Measurements from ENCODE around the gene CAMKK2.
"Not testable (repeated sequence)": the region's sequence is repeated elsewhere in the genome, so short reads cannot be mapped to it uniquely, and the experiment has no call there.

DNA sequence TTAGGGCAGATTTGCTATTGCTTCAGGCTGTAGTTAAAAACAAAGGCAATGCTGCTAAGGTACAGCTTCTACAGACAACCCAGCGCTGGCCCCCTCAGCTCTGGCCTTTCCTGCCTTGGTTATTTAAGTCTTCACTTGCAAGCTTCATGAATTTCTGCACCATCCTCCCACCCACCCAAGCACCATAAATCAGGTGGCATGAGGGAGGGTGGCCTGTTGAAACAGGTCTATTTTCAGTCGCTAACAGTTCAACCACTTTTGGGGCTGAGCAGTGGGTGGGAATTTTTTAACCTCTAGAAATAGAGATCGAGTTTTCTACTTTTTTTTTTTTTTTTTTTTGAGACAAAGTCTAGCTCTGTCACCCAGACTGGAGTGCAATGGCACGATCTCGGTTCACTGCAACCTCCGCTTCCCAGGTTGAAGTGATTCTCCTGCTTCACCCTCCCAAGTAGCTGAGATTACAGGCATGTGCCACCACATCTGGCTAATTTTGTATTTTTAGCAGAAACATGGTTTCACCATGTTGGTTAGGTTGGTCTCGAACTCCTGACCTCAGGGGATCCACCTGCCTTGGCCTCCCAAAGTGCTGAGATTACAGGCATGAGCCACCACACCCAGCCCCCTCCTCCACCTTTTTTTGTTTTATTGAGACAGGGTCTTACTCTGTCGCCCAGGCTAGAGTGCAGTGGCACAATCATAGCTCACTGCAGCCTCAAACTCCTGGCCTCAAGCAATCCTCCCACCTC is 38.6 kb downstream of the CAMKK2 start:
- TF ChIP-seq POLR2A, POLR2AphosphoS5 (IDR thresholded peaks at IDR 0.05): not testable (repeated sequence)
- TF ChIP-seq, protein P1, sequence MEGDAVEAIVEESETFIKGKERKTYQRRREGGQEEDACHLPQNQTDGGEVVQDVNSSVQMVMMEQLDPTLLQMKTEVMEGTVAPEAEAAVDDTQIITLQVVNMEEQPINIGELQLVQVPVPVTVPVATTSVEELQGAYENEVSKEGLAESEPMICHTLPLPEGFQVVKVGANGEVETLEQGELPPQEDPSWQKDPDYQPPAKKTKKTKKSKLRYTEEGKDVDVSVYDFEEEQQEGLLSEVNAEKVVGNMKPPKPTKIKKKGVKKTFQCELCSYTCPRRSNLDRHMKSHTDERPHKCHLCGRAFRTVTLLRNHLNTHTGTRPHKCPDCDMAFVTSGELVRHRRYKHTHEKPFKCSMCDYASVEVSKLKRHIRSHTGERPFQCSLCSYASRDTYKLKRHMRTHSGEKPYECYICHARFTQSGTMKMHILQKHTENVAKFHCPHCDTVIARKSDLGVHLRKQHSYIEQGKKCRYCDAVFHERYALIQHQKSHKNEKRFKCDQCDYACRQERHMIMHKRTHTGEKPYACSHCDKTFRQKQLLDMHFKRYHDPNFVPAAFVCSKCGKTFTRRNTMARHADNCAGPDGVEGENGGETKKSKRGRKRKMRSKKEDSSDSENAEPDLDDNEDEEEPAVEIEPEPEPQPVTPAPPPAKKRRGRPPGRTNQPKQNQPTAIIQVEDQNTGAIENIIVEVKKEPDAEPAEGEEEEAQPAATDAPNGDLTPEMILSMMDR (IDR thresholded peaks at IDR 0.05) = not testable (repeated sequence)

All from suprapubic skin (tissue), 4 donors.